ENCODE measurements around the gene ZSCAN22.
A peak's percentile ranks its signal among the peaks of the same experiment; 100 is the strongest.

DNA sequence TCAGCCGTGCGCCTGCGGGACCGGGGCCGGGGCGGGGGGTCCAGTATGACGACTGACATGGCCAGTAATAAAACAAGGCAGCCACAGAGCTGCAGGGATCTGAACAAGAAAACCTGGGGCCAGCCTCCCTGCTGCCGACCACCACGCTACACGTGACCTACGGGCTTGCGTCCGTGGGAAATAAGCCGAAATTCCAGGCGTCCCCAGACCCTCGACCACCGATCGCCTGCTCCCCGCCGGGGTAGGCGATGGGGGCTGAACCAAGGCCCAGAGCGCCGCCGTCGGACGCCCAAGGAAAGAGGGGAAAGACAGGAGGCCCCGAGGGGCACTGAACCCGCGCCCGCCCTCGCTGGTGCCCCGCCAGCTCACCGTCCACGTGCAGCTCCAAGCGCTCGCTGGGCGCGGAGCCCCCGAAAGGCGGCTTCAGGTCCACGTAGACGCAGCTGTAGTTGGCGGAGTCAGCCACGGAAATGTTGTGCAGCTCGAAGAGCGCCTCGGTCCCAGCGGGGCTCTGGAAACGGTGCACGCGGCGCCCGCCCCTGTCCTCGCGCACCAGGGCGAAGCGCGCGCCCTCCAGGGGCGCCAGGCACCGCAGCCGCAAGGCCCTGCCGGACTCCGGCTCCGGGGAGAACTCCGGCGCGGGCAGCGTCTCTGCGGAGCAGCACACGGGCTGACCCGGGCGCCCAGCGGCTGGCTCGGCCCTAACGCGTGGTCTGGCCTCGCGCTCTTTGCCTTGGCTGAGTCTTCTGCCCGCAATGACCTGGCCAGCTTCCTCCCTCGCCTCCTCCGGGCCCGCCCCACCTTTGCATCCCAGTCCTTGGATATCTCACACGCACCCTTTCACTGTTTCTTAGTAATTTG is 23.4 kb downstream of the ZSCAN22 start:
- no peak for TF ChIP-seq POLR2A (IDR thresholded peaks at IDR 0.05; ENCODE audit: low read depth, low read length)
- TF ChIP-seq CTCF (IDR thresholded peaks at IDR 0.05; ENCODE audit: extremely low read depth in 1 of 2, insufficient read depth in 1 of 2, low read depth in 1 of 2, low read length in 2 of 2): peak in 1 of 2 donors; percentile 22
- TF ChIP-seq EZH2 (IDR thresholded peaks at IDR 0.05; ENCODE audit: borderline replicate concordance, low read depth, low read length, severe bottlenecking): peak; percentile 91
- TF ChIP-seq FOS (IDR thresholded peaks at IDR 0.05; ENCODE audit: borderline replicate concordance, insufficient read depth, low read length): no peak
- no peak for TF ChIP-seq MAX (IDR thresholded peaks at IDR 0.05; ENCODE audit: insufficient read depth, insufficient read length)
- no peak for TF ChIP-seq POLR2AphosphoS5 (IDR thresholded peaks at IDR 0.05; ENCODE audit: insufficient read depth, low read depth, low read length)
- no peak for TF ChIP-seq MYC (IDR thresholded peaks at IDR 0.05; ENCODE audit: low read depth, low read length)
- TF ChIP-seq JUN (IDR thresholded peaks at IDR 0.05; ENCODE audit: borderline replicate concordance, insufficient read depth, insufficient read length, low read depth): no peak
